Neuron (in vitro differentiated cells): ENCODE data around the gene STAB2.

Source experiments
- H2AFZ ChIP-seq: one replicate; pipeline ENCODE4 v1.6.1; 2013; ENCODE audit warnings: low read depth, mild to moderate bottlenecking, inconsistent platforms, low read length, moderate library complexity
- H3K27me3 ChIP-seq: one replicate; pipeline ENCODE4 v1.6.1; 2013; ENCODE audit warnings: low read length; ENCODE audit not compliant: insufficient read depth
- H3K36me3 ChIP-seq: one replicate; pipeline ENCODE4 v1.6.1; 2013; ENCODE audit warnings: low read length; ENCODE audit not compliant: insufficient read depth
- H3K4me1 ChIP-seq: one replicate; pipeline ENCODE4 v1.6.1; 2013; ENCODE audit warnings: low read length; ENCODE audit not compliant: insufficient read depth
- H3K4me3 ChIP-seq: 2 replicates; pipeline ENCODE4 v1.5.1; 2013; ENCODE audit warnings: mild to moderate bottlenecking, low read length, moderate library complexity
- H3K9me3 ChIP-seq: one replicate; pipeline ENCODE4 v1.6.1; 2013; ENCODE audit warnings: low read length

Gene STAB2

GRCh38 chr12:103691063-103691462 lies 104.0 kb downstream of the STAB2 start:
- Histone ChIP-seq H3K36me3 (no peaks in the 10 kb centered on the region), H3K4me3 (no peak overlapping the region), H3K4me1 (no peaks in the 10 kb centered on the region), H3K9me3 (no peaks in the 10 kb centered on the region), H2AFZ (no peak overlapping the region), H3K27me3 (no peaks in the 10 kb centered on the region)

- H3K4me3 ChIP-seq = no peak overlapping the region
- no peaks in the 10 kb centered on the region for H3K9me3 ChIP-seq
- no peaks in the 10 kb centered on the region for H3K4me1 ChIP-seq
- H2AFZ ChIP-seq = no peak overlapping the region
- peaks cover 2% of the 10 kb centered on the region for H3K27me3 ChIP-seq
- H3K36me3 ChIP-seq = no peaks in the 10 kb centered on the region
Observed at GRCh38 chr12:103696101-103696500, 109.0 kb downstream of the STAB2 start.

- no peaks in the 10 kb centered on the region for H3K36me3 ChIP-seq
- H3K27me3 ChIP-seq = peaks cover 2% of the 10 kb centered on the region
- no peaks in the 10 kb centered on the region for H3K4me1 ChIP-seq
- H2AFZ ChIP-seq = no peak overlapping the region
- H3K4me3 ChIP-seq = no peak overlapping the region
- H3K9me3 ChIP-seq = no peaks in the 10 kb centered on the region
Observed at GRCh38 chr12:103697971-103698751, 111.1 kb downstream of the STAB2 start.

- no peak overlapping the region for H3K4me3 ChIP-seq
- no peaks in the 10 kb centered on the region for H3K36me3 ChIP-seq
- peaks cover 2% of the 10 kb centered on the region for H3K27me3 ChIP-seq
- H2AFZ ChIP-seq = no peak overlapping the region
- no peaks in the 10 kb centered on the region for H3K4me1 ChIP-seq
- H3K9me3 ChIP-seq = no peaks in the 10 kb centered on the region
Observed at GRCh38 chr12:103698752-103699560, 111.9 kb downstream of the STAB2 start.

- Histone ChIP-seq H3K27me3 (no peaks in the 10 kb centered on the region), H3K9me3 (no peaks in the 10 kb centered on the region), H3K4me3 (no peak overlapping the region)
Observed at GRCh38 chr12:103705098-103705497, 118.0 kb downstream of the STAB2 start.

GRCh38 chr12:103705927-103706326 lies 118.9 kb downstream of the STAB2 start:
- H3K36me3 ChIP-seq = no peaks in the 10 kb centered on the region
- H3K9me3 ChIP-seq = no peaks in the 10 kb centered on the region
- H3K4me1 ChIP-seq = no peaks in the 10 kb centered on the region
- no peak overlapping the region for H3K4me3 ChIP-seq
- H3K27me3 ChIP-seq = no peaks in the 10 kb centered on the region
- no peak overlapping the region for H2AFZ ChIP-seq

More at GRCh38 chr12:103705098-103705497, 118.0 kb downstream of the STAB2 start:
- Histone ChIP-seq H3K36me3 (no peaks in the 10 kb centered on the region), H3K4me1 (no peaks in the 10 kb centered on the region), H2AFZ (no peak overlapping the region)

GRCh38 chr12:103707446-103707845 lies 120.4 kb downstream of the STAB2 start:
- H3K4me1 ChIP-seq = no peaks in the 10 kb centered on the region
- no peaks in the 10 kb centered on the region for H3K9me3 ChIP-seq
- H3K27me3 ChIP-seq = no peaks in the 10 kb centered on the region
- no peak overlapping the region for H3K4me3 ChIP-seq
- H2AFZ ChIP-seq = no peak overlapping the region
- no peaks in the 10 kb centered on the region for H3K36me3 ChIP-seq

- Histone ChIP-seq H2AFZ (no peak overlapping the region), H3K4me3 (no peak overlapping the region), H3K36me3 (no peaks in the 10 kb centered on the region), H3K9me3 (no peaks in the 10 kb centered on the region), H3K4me1 (no peaks in the 10 kb centered on the region), H3K27me3 (no peaks in the 10 kb centered on the region)
Observed at GRCh38 chr12:103710544-103710943, 123.5 kb downstream of the STAB2 start.

- Histone ChIP-seq H3K27me3 (peaks cover 2% of the 10 kb centered on the region), H2AFZ (no peak overlapping the region), H3K36me3 (no peaks in the 10 kb centered on the region), H3K4me3 (no peak overlapping the region), H3K9me3 (no peaks in the 10 kb centered on the region), H3K4me1 (no peaks in the 10 kb centered on the region)
Observed at GRCh38 chr12:103712216-103712615, 125.1 kb downstream of the STAB2 start.

- no peaks in the 10 kb centered on the region for H3K36me3 ChIP-seq
- no peak overlapping the region for H3K4me3 ChIP-seq
- H3K4me1 ChIP-seq = no peaks in the 10 kb centered on the region
- no peak overlapping the region for H2AFZ ChIP-seq
- peaks cover 2% of the 10 kb centered on the region for H3K27me3 ChIP-seq
- H3K9me3 ChIP-seq = no peaks in the 10 kb centered on the region
Observed at GRCh38 chr12:103715494-103715893, 128.4 kb downstream of the STAB2 start.

GRCh38 chr12:103716517-103717196 lies 129.6 kb downstream of the STAB2 start:
- peaks cover 2% of the 10 kb centered on the region for H3K27me3 ChIP-seq
- no peaks in the 10 kb centered on the region for H3K4me1 ChIP-seq
- no peak overlapping the region for H3K4me3 ChIP-seq
- H2AFZ ChIP-seq = no peak overlapping the region
- no peaks in the 10 kb centered on the region for H3K9me3 ChIP-seq
- H3K36me3 ChIP-seq = no peaks in the 10 kb centered on the region

- Histone ChIP-seq H3K4me3 (no peak overlapping the region), H2AFZ (no peak overlapping the region), H3K27me3 (no peaks in the 10 kb centered on the region), H3K4me1 (no peaks in the 10 kb centered on the region), H3K36me3 (no peaks in the 10 kb centered on the region), H3K9me3 (no peaks in the 10 kb centered on the region)
Observed at GRCh38 chr12:103725398-103725797, 138.3 kb downstream of the STAB2 start.

GRCh38 chr12:103727638-103728037 lies 140.6 kb downstream of the STAB2 start:
- Histone ChIP-seq H3K9me3 (peaks cover 3% of the 10 kb centered on the region), H3K4me3 (no peak overlapping the region), H3K4me1 (no peaks in the 10 kb centered on the region), H3K27me3 (no peaks in the 10 kb centered on the region), H2AFZ (no peak overlapping the region), H3K36me3 (no peaks in the 10 kb centered on the region)
